Measurements from ENCODE around the gene GFER.

The GFER gene

DNA sequence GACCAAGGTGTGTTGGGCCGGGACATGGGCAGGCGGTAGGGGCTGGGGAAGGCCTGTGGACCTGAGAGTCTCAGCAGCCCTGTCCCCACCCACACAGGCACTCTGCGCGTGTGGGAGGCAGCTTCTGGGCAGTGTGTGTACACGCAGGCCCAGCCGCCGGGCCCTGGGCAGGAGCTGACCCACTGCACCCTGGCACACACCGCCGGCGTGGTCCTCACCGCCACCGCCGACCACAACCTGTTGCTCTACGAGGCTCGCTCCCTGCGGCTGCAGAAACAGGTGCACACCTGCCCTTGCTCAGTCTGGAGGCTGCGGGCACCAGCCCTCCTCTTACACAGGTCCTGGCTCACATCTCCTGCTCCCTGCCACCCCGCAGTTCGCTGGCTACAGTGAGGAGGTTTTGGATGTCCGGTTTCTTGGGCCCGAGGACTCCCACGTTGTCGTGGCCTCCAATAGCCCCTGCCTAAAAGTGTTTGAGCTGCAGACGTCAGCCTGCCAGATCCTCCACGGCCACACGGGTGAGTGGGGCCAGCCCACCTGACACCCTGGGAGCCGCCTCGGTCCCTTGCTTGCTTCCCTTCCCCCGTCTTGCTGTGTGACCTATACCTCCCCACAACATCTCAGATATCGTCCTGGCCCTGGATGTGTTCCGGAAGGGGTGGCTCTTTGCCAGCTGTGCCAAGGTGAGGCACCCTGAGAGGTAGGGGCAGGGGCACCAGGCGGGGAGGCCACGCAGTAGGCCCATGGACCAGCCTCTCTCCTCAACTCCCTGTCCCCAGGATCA lies 8.4 kb upstream of the GFER start:
- DNase-seq, result no peak

DNA sequence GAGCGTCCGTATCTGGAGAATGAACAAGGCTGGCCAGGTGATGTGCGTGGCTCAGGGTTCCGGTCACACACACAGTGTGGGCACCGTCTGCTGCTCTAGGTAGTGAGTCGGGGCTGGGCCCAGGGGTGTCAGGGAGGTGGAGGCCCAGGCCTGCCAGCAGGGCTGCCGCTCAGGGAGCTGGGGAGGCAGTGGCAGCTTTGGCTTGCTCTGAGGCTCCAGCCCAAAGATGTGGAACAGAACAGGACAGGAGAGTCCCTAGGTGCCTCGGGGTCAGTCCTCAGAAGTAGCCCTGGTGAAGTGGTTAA lies 7.8 kb upstream of the GFER start:
- DNase-seq, result no peak

DNA sequence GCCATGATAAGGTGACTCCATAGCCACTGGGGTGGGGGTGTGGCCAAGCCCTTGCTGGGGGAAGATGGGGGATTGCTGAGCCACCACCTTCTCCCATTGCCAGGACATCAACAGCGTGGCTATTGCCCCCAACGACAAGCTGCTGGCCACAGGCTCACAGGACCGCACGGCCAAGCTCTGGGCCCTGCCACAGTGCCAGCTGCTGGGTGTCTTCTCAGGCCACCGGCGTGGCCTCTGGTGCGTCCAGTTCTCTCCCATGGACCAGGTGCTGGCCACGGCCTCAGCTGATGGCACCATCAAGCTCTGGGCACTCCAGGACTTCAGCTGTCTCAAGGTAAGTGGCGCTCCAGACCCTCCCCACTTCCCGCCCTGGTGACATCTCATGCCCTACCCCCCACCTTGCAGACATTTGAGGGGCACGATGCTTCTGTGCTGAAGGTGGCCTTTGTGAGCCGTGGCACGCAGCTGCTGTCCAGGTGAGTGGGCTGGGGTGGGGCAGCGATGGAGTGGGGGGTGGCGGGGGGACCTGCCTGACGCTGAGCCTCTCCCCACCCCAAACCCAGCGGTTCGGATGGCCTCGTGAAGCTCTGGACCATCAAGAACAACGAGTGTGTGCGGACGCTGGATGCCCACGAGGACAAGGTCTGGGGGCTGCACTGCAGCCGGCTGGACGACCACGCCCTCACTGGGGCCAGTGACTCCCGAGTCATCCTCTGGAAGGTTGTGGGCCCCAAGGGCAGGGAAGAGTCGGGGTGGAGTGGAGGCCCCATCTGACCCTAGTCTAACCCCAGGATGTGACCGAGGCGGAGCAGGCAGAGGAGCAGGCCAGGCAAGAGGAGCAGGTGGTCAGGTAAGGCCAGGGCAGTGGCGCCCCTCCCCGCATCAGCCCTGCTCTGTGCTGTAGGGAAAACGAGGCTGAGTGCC lies 6.8 kb upstream of the GFER start:
- DNase-seq, result no peak

DNA sequence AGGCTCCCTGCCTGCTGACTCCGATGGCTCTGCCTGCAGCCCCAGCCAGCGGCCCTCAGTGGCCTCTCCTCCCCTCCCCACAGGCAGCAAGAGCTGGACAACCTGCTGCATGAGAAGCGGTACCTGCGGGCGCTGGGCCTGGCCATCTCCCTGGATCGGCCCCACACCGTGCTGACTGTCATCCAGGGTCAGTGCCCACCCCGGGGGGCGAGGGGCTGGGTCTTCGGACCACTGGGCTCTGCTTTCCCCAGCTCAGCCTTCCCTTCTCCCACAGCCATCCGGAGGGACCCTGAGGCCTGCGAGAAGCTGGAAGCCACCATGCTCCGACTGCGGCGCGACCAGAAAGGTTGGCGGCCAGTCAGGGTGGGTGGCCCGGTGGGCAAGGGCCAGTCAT lies 6.1 kb upstream of the GFER start:
- DNase-seq, result no peak

DNA sequence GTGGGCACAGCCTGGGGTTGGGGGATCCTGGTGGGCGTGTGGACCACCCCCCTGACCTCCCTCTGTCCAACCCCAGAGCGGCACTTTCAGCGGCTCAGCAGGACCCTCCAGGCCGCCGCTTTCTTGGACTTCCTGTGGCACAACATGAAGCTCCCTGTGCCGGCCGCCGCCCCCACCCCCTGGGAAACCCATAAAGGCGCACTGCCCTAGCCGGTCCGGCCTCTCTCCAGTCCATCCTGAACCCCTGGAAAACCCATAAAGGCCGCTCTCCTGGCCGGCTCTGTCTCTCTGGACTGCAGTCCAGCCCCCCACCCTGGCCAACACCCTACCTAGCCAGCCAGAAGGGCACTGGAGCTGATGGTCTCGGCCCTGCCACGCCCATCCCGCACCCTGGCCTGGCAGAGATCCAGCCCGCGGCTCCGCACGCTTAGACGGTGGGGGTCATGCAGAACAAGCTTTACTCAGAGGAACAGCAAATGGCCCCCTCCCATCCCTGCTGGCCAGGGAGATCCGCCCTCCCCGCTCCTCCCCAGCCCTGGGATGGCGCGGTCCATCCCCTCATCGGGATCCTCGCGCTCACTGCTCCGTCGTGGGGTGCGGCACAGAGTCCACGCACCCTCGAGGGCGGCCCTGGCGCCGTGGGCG lies 5.4 kb upstream of the GFER start:
- no peak for DNase-seq

DNA sequence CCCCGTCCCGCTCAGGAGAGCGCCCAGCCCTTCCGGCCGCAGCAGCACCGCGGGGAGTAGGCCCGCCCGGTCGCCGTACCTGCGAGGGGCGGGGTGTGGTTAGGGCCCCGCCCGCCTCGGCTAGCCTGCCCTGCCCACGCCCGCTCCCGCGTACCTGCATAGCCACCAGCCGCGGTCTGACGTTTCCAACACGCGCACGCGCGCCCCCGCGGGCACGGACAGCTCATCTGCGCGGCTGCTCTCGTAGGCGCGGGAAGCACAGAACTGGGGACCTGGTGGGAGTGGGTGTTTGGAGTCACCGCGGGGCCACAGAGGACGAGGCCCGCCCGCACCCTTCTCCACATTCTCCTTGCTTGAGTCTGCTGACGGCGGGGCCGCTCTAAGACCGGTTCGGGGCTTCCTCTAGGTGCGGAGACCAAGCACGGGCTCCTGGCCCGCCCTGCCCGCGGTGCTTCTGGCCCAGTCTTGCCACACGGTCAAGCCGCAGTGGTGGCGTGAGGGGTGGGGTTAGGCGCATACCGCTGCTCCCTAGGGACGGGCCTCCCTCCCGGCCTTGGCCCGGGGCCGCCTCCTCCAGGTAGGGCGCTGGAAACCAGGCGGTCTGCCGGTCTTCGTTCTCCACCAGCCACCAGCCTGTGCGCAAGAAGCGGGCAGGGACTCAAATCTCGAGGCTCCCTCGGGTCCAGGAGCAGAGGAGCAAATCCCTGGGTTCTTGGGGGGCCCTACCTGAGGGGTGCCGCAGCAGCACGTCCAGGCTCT lies 4.5 kb upstream of the GFER start:
- DNase-seq, result peak; percentile 51

DNA sequence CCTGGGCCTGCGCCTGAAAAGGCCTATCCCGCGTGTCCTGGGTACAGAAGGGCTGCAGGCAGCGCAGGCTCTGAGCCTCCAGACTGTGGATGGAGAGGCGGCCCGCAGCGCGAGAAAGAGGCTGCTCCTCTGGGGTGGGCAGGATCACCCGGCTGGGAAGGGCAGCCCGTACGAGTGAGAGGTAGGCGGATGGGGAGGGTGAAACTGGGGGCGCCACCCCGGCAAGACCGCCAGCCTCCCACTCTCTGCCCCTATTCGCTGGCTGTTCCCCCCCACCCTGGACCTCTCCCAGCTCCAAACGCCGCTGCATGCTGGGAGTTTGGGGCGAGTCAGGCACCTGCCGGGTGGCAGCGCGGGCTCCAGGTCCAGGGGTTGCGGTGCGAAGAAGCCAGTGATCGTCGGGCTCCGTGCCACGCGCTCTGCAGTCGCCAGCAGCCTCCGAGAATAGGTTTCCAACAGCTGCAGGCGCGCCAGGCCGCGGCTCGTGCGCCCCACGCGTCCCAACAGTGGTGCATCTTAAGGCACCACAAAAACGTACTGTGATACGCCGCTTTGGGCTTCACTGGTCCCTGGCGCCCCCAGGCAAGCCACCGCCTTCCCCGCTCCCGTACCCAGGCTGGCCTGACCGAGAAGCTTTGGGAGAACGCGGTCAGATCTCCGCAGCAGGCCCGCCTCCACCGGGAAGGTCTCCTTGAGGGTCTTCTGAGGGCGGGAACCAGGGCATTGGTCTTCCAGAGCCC lies 3.8 kb upstream of the GFER start:
- DNase-seq, result no peak

DNA sequence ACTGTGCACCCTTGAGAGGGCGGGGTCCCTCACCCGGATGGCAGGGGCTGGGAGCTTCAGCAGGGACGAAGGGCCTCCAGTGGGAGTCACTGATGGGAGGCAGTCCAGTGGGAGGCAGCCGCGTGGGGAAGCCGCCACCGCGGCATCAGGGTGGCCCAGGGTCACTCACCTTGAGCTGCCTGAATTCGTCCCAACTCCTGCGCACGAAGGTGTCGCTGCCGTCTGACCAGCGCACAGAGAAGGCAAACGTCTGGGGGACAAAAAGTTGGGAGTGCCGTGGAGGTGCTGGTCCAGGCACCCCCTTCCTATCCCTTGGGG lies 3.3 kb upstream of the GFER start:
- no peak for DNase-seq

DNA sequence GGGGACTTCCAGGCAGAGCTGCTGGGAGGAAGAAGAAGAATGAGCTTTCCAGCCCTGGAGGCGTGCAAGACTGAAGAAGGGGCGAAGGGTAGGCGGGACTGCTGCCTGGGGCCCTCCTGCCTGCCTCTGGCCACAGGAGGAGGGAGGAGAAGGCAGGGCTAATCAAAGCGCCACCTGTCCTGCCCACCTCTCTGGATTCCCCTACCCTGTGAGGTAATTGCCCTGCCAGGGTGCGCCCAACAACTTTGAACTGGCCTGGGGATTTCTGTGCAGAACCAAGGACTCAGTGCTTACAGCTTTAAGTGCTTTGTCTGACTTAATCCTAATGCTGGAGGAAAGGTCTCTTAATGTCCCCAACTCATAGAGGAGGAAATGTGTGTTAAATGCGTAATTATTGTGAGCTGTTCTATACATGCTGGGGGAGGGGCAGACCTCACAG lies 2.6 kb upstream of the GFER start, which contains the start of gene NOXO1:
NOXO1 (minus strand) TSS at position 72 of the 439 bp plus-strand sequence. CDS start 290 bp downstream, outside the sequence.
- DNase-seq, result no peak

DNA sequence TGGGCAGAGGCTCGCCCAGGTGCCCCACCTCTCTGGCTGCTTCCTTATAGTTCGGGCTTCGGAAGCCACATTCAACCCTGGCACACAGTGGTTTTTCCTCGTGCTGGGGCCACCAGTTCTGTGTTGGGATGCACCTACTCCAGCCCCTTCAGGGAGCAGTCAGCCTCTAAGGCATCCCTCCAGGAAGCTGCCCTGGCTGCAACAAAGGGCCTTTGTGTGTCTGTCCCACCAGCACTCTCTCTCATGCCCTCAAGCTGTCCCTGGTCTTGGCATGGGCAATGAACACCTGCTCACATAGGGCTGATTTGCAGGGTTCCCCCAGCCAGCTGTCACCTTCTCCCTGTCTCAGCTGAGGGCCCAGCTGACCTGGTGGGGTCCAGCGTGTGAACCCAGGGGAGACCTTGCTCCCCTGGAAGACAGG lies 2.0 kb upstream of the GFER start:
- no peak for DNase-seq

DNA sequence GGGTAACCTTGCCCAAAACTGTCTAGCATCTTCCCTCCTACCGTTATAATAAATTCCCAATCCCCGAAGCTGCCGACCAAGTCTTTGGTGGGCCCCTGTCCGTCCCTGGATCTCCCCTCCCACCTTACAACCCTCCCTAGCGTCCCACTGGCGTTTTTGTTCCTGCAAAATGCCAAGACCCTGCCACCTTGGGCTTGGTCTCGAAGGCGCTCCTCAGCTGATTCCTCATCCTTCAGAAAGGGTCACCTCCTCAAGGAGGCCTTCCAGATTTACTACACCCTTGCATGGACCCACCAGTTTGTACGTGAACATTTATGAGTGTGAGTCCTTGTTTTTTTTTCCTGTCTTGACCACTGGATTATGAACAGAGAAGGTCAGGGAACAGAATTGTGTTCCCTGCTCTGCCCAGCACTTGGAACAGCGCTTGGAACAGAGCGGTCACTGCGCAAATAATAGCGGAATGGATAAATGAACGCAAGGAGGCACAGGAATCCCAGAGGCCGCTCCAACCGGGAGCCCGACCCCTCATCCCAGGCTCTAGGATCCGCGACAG lies 926 bp upstream of the GFER start:
- no peak for DNase-seq

DNA sequence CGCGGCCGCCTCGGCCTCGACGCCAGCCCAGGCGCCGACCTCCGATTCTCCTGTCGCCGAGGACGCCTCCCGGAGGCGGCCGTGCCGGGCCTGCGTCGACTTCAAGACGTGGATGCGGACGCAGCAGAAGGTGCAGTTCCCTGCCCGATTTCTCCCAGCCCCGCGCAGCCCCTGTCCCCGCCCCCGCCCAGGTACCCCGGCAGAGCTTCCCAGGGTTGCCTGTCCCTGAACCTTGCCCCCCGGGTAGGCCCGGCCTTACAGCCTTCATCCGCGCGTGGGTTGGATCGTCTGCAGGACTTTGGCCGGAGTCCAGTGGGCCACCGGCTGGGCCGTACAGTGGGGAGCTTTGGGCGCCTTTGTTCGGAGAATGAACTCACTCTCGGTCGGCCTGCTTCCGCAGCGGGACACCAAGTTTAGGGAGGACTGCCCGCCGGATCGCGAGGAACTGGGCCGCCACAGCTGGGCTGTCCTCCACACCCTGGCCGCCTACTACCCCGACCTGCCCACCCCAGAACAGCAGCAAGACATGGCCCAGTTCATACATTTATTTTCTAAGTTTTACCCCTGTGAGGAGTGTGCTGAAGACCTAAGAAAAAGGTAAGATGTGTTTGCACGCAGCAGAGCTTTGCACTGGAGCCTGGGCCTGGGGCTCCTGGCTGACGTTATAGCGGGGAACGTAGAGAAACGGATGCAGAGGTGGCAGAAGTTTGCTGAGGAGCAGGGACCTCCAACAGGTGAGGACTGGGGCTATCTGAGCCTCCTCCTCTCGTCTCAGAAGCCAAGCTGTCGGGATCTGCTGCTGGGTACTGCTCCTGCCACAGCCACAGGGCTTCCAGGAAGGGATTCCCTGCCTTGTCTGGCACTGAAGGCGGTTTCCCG lies 593 bp downstream of the GFER start:
- no peak for DNase-seq

DNA sequence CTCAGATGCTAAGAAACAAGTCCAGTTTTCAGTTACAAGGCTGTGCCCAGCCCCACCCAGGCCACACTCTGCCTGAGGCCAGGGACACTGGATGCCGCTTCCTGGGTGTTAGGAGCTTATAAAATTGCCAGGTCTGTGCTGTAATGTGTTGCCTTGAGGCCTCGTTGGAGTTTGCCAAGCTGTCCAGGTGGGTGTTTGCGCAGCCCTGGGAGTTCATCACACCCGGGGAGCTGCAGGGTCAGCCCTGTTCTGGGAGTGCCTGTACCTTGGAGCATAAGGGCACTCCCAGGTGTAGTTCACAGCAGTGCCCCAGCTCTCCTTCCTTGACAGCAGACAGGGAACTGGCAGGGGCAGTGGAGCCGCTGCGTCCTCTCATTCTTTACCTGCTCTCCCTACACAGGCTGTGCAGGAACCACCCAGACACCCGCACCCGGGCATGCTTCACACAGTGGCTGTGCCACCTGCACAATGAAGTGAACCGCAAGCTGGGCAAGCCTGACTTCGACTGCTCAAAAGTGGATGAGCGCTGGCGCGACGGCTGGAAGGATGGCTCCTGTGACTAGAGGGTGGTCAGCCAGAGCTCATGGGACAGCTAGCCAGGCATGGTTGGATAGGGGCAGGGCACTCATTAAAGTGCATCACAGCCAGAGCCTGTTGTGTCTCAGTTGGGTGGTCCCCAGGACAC lies 1.6 kb downstream of the GFER start:
- DNase-seq, result no peak

DNA sequence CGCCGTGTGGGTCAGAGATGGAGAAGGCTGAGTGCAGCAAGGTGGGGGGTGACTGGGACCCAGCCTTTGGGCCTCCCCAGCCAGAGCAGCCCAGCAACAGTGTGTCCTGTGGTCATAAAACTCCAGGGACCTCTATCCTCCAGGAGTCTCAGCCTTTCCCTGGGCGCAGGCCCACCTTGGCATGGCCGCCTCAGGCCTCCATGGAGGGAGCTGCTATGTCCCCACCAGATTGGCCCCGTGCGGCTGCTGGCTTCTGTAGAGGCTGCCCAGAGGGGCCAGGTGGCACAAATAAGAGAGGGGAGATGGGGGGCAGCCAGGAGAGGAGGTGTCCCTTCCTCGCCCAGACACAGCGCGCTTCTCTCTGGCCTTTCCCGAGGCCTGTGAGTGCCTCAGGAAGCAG lies 3.2 kb downstream of the GFER start:
- no peak for DNase-seq

DNA sequence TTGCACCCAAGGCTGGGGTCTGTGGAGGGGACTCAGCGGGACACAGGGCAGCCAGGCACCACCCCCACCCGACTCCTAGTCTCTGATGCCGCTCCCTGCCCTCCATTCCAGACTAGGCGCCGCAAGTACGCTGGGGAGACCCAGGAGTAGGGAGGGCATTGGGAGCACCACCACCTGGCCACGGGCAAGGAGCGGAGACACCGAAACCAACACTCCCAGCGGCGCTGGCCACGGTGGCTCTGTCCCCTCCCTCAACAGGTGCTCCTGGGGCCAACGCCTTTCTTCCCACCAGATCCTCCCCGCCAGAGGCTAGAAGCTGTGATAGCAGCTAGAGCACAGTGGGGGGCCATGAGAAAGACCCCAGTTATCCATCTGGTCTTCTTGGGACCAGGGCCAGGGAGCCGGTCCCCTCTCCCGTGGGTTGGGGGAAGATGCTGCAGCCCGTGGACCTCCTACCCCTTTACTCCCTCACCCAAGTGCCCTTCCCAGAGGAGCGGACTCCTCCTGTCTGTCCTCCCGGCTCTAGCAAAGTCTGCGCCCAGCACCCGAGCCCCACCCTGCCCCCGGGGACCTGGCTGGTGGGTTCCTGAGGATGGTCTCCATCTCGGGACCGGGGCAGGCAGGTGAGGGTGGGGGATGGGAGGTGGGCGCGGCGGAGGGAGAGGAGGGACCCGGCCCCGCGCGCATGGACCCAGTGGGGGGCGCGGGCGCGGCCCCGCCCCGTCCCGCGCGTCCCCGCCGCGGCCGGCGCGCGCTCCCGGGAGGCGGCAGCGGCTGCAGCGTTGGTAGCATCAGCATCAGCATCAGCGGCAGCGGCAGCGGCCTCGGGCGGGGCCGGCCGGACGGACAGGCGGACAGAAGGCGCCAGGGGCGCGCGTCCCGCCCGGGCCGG lies 5.5 kb downstream of the GFER start, which contains the start of gene SYNGR3:
SYNGR3 (plus strand) TSS at position 762 of the 892 bp plus-strand sequence. CDS start 133 bp downstream, outside the sequence.
- DNase-seq, result no peak

DNA sequence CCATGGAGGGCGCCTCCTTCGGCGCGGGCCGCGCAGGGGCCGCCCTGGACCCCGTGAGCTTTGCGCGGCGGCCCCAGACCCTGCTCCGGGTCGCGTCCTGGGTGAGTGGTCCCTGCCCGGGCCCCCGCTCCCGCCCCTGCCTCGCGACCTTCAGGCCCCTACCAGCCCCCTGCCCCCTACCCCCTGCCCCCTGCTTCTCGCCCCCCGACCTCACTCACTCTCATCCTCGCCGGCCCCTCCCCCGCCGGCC lies 6.0 kb downstream of the GFER start:
- DNase-seq, result no peak

DNA sequence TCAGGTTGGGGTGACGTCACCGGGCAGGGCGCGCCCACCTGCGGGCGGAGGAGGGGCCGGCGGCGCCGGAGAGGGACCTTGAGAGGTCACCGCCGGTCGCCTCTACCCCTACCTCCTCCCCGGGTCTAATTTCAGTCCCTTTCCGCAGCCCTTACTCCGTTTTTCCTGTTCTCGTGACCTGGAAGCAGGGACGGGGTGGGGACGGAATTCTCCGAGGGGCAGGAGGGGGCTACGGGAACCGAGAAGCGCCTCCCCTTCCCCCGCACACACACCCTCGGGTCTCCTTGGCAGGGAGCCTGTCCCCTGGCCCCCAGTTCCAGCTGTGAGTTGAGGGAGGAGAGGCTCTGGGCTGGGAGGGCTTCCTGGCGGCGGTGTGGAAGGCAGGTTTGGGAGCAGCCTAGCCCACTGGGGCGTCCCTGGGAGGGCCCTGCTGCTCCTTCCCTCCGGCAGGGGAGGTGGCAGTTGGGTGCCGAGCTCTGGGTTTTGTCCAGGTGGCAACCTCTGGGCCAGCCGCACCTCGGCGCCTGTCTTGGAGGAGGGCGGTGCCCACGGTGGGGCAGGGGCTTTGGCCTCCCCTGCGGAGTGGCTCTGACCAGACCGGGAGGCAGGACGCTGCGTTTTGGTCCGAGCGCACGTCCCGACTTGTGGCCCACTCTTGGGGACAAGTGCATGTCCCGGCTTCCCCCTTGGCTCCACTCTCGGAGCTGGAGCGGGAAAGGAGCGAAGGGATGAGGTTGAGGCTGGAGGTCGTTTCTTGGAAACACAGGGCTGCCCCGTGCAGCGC lies 6.5 kb downstream of the GFER start:
- DNase-seq, result peak; percentile 46

DNA sequence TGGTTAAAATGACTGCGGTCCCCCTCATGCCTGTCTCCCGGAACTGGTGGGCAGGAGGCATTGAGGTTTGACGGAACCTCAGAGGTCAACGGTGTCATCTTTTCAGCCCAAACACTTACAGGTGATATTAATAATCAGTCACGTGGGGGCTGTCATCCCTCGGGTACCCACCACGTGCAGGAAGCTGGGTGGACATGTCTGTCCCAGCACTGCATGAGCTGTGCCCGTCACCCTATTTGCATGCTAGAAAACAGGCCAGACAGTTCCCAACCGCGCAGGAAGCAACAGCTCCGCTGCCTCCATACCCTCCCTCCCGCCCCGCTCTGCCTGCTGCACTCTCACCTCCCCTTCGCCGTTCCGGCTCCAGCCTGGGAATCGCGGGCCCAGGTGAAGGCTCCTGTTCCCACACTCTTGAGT lies 7.2 kb downstream of the GFER start:
- peak; percentile 34 for DNase-seq

DNA sequence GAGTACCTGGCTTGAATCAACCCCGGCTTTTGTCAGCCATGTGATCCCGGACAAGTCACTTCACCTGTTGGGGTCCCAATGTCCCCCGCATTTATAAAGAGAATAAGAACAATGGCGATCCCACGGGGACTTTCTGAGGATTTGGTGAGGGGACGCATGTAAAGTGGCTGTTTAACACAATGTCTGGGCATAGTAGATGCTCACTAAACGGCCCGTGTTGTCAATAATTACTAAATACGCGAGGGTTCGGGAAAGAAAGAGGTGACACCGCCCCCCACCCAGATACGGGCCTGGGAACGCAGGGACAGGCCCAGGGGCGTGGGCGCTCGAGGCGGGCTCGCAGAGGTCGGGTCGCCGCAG lies 7.6 kb downstream of the GFER start:
- DNase-seq, result no peak
